ENCODE data around the gene AKNAD1.
"Not testable (repeated sequence)": the region's sequence is repeated elsewhere in the genome, so short reads cannot be mapped to it uniquely, and the experiment has no call there.

The AKNAD1 gene

DNA sequence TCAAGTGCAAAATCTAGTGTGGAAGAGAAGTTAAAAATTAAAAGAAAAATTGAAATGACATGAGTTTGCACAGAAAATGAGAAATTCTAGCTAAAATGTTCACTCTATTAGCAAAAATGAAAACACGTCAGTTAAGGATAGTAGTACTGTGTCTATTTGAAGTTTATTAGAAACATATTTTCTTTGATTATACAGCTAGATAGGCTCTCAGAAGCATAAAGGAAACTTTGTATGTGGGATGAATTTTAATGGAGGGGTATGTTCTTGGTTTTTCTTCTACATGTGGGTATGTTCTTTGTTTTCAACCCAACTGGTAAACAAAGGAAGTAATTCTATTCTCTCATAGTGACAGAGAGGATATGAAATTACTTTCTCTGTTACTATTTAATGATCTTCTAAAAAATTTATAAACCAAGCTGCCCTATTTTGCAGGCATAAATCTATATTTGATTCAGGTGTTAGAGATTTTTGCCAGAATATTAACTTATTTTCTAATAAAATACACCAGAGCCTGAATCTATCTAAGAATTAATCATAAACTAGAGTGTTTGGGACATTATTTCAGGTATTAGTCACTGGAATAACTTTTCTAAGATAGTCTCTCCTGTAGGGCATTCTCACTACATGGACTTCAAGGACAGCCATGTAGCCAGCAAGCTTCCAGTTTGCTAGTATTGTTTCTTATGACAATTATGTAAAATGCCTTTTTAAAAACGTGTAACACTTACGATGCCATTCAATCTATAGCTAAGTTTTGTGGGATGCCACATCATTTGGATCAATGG, 35.7 kb upstream of the AKNAD1 start:
- TF ChIP-seq, protein P1, sequence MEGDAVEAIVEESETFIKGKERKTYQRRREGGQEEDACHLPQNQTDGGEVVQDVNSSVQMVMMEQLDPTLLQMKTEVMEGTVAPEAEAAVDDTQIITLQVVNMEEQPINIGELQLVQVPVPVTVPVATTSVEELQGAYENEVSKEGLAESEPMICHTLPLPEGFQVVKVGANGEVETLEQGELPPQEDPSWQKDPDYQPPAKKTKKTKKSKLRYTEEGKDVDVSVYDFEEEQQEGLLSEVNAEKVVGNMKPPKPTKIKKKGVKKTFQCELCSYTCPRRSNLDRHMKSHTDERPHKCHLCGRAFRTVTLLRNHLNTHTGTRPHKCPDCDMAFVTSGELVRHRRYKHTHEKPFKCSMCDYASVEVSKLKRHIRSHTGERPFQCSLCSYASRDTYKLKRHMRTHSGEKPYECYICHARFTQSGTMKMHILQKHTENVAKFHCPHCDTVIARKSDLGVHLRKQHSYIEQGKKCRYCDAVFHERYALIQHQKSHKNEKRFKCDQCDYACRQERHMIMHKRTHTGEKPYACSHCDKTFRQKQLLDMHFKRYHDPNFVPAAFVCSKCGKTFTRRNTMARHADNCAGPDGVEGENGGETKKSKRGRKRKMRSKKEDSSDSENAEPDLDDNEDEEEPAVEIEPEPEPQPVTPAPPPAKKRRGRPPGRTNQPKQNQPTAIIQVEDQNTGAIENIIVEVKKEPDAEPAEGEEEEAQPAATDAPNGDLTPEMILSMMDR (IDR thresholded peaks at IDR 0.05; ENCODE audit: control insufficient read depth, insufficient read depth, low read depth, low read length, missing control alignments), result no peak
- H3K4me3 ChIP-seq (ENCODE audit: control insufficient read depth, low read depth, low read length), result no peak overlapping the region
- no peak for DNase-seq (ENCODE audit: low read depth)

- TF ChIP-seq, protein P1 (IDR thresholded peaks at IDR 0.05; ENCODE audit: control insufficient read depth, insufficient read depth, low read depth, low read length, missing control alignments), result no peak
- H3K4me3 ChIP-seq (ENCODE audit: control insufficient read depth, low read depth, low read length), result no peak overlapping the region
- DNase-seq (ENCODE audit: low read depth), result no peak
Observed at GRCh38 chr1:108889706-108890384, 33.0 kb upstream of the AKNAD1 start.

GRCh38 chr1:108889006-108889645, 32.2 kb upstream of the AKNAD1 start:
- not testable (repeated sequence) for H3K4me3 ChIP-seq (ENCODE audit: control insufficient read depth, low read depth, low read length); DNase-seq (ENCODE audit: low read depth)

- TF ChIP-seq, protein P1 (IDR thresholded peaks at IDR 0.05; ENCODE audit: control insufficient read depth, insufficient read depth, low read depth, low read length, missing control alignments), result no peak
Observed at GRCh38 chr1:108886292-108886691, 29.4 kb upstream of the AKNAD1 start.

DNA sequence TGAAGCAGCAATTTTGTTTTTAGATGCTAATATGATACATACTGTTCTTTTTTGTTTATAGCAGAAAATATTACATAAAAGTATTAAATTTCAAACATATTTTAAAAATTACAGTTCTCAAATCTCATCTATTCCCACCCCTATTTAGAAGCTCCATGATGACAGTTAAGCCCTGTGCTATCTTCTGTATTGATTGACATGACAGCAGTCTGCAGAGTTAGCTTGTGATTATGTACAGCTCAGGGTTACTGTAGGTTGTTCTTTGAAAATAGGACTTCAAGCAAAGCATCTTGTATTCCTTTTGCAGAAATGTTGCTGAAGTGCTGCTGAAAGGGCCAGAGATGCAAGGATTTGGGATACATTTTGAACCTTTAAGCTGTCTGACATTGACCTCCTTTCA, 28.1 kb upstream of the AKNAD1 start:
- TF ChIP-seq, protein P1 (IDR thresholded peaks at IDR 0.05; ENCODE audit: control insufficient read depth, insufficient read depth, low read depth, low read length, missing control alignments), result no peak
- H3K4me3 ChIP-seq (ENCODE audit: control insufficient read depth, low read depth, low read length), result no peak overlapping the region
- DNase-seq (ENCODE audit: low read depth), result no peak

More at GRCh38 chr1:108886292-108886691, 29.4 kb upstream of the AKNAD1 start:
- no peak overlapping the region for H3K4me3 ChIP-seq (ENCODE audit: control insufficient read depth, low read depth, low read length)
- no peak for DNase-seq (ENCODE audit: low read depth)

- TF ChIP-seq, protein P1 (IDR thresholded peaks at IDR 0.05; ENCODE audit: control insufficient read depth, insufficient read depth, low read depth, low read length, missing control alignments), result no peak
- no peak for DNase-seq (ENCODE audit: low read depth)
- H3K4me3 ChIP-seq (ENCODE audit: control insufficient read depth, low read depth, low read length), result no peak overlapping the region
Observed at GRCh38 chr1:108882837-108883236, 25.9 kb upstream of the AKNAD1 start.

GRCh38 chr1:108881369-108881768, 24.5 kb upstream of the AKNAD1 start:
- no peak for DNase-seq (ENCODE audit: low read depth)
- no peak overlapping the region for H3K4me3 ChIP-seq (ENCODE audit: control insufficient read depth, low read depth, low read length)
- TF ChIP-seq, protein P1 (IDR thresholded peaks at IDR 0.05; ENCODE audit: control insufficient read depth, insufficient read depth, low read depth, low read length, missing control alignments), result no peak

Data from AG09309 (cell line).